ENCODE measurements around the gene PCDHGA5.
"Not testable (repeated sequence)": the region's sequence is repeated elsewhere in the genome, so short reads cannot be mapped to it uniquely, and the experiment has no call there.

PCDHGA5 gene

DNA sequence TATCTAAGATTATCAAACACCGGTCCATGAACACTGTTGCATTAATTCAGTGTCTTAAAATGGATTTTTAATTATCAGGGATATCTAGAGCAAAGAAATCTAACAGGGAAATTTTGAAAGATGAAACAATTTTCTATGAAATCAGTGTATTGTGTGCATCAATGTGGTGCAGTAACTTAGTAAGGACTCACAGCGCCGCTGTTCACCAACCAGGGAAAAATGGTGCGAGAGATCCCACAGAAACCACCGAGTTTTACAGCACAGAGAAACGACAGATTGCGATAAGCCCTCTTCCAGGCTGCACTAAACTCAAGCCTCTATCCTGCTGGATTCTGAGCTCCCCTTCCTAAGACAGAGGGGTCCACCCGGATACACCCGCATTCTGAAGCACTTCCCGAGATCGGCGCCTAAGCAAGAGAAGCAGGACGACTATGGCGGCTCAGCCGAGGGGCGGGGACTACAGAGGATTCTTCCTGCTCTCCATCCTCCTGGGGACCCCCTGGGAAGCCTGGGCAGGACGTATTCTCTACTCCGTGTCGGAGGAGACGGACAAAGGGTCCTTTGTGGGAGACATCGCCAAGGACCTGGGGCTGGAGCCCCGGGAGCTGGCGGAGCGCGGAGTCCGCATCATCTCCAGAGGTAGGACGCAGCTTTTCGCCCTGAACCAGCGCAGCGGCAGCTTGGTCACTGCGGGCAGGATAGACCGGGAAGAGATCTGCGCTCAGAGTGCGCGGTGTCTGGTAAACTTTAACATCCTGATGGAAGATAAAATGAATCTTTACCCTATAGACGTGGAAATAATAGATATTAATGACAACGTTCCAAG is 18.7 kb downstream of the PCDHGA5 start, which contains the start of gene PCDHGA7:
Gene PCDHGA7 (plus strand): TSS at position 274 of the 826 bp plus-strand sequence. CDS start 158 bp downstream, at position 432.
- Histone ChIP-seq H3K27me3 (ENCODE audit: insufficient read depth, poor library complexity, severe bottlenecking) (no peaks in the 10 kb centered on the region), H3K4me3 (replicated peaks; ENCODE audit: insufficient read depth, low read length) (peak within 1 kb of the TSS; percentile 47), H3K27ac (replicated peaks) (no peak within 1 kb of the TSS; the same call in 1 of the 2 replicates)
- peak in 1 of 2 experiments; percentile 32 for DNase-seq (ENCODE audit: low read depth in 1 of 2, low spot score in 1 of 2)
- TF ChIP-seq, protein P1, sequence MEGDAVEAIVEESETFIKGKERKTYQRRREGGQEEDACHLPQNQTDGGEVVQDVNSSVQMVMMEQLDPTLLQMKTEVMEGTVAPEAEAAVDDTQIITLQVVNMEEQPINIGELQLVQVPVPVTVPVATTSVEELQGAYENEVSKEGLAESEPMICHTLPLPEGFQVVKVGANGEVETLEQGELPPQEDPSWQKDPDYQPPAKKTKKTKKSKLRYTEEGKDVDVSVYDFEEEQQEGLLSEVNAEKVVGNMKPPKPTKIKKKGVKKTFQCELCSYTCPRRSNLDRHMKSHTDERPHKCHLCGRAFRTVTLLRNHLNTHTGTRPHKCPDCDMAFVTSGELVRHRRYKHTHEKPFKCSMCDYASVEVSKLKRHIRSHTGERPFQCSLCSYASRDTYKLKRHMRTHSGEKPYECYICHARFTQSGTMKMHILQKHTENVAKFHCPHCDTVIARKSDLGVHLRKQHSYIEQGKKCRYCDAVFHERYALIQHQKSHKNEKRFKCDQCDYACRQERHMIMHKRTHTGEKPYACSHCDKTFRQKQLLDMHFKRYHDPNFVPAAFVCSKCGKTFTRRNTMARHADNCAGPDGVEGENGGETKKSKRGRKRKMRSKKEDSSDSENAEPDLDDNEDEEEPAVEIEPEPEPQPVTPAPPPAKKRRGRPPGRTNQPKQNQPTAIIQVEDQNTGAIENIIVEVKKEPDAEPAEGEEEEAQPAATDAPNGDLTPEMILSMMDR (IDR thresholded peaks at IDR 0.05; ENCODE audit: insufficient read depth, low read length) = peak; percentile 33
- TF ChIP-seq SPI1 (IDR thresholded peaks at IDR 0.05; ENCODE audit: borderline replicate concordance, low read depth) = no peak
- TF ChIP-seq, protein P2, sequence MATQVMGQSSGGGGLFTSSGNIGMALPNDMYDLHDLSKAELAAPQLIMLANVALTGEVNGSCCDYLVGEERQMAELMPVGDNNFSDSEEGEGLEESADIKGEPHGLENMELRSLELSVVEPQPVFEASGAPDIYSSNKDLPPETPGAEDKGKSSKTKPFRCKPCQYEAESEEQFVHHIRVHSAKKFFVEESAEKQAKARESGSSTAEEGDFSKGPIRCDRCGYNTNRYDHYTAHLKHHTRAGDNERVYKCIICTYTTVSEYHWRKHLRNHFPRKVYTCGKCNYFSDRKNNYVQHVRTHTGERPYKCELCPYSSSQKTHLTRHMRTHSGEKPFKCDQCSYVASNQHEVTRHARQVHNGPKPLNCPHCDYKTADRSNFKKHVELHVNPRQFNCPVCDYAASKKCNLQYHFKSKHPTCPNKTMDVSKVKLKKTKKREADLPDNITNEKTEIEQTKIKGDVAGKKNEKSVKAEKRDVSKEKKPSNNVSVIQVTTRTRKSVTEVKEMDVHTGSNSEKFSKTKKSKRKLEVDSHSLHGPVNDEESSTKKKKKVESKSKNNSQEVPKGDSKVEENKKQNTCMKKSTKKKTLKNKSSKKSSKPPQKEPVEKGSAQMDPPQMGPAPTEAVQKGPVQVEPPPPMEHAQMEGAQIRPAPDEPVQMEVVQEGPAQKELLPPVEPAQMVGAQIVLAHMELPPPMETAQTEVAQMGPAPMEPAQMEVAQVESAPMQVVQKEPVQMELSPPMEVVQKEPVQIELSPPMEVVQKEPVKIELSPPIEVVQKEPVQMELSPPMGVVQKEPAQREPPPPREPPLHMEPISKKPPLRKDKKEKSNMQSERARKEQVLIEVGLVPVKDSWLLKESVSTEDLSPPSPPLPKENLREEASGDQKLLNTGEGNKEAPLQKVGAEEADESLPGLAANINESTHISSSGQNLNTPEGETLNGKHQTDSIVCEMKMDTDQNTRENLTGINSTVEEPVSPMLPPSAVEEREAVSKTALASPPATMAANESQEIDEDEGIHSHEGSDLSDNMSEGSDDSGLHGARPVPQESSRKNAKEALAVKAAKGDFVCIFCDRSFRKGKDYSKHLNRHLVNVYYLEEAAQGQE (IDR thresholded peaks at IDR 0.05; ENCODE audit: insufficient replicate concordance, low read depth) = no peak

DNA sequence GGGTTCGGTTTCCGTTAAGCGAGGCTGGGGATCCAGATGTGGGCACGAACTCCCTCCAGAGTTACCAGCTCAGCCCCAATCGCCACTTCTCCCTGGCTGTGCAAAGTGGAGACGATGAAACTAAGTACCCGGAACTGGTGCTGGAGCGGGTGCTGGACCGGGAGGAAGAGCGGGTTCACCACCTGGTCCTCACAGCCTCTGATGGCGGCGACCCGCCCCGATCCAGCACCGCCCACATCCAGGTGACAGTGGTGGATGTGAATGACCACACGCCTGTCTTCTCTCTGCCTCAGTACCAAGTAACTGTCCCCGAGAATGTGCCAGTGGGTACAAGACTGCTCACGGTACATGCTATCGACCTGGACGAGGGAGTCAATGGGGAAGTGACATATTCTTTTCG is 19.4 kb downstream of the PCDHGA5 start:
- Histone ChIP-seq H3K27ac (replicated peaks) (no peak overlapping the region), H3K4me3 (replicated peaks; ENCODE audit: insufficient read depth, low read length) (no peak overlapping the region), H3K27me3 (ENCODE audit: insufficient read depth, poor library complexity, severe bottlenecking) (no peaks in the 10 kb centered on the region)
- TF ChIP-seq SPI1 (IDR thresholded peaks at IDR 0.05; ENCODE audit: borderline replicate concordance, low read depth) = no peak
- DNase-seq (ENCODE audit: low read depth in 1 of 2, low spot score in 1 of 2) = no peak

DNA sequence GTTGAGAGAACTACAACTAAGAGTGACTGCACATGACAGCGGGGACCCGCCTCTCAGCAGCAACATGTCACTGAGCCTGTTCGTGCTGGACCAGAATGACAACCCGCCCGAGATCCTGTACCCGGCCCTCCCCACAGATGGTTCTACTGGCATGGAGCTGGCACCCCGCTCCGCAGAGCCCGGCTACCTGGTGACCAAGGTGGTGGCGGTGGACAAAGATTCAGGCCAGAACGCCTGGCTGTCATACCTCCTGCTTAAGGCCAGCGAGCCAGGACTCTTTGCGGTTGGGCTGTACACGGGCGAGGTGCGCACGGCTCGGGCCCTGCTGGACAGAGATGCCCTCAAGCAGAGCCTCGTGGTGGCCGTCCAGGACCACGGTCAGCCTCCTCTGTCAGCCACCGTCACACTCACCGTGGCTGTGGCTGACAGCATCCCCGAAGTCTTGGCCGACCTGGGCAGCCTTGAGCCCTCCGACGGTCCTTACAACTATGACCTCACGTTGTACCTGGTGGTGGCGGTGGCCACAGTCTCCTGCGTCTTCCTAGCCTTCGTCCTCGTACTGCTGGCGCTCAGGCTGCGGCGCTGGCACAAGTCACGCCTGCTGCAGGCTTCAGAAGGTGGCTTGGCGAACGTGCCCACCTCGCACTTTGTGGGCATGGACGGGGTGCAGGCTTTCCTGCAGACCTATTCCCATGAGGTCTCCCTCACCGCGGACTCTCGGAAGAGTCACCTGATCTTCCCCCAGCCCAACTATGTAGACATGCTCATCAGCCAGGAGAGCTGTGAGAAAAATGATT is 20.7 kb downstream of the PCDHGA5 start:
- no peak for DNase-seq (ENCODE audit: low read depth in 1 of 2, low spot score in 1 of 2)
- TF ChIP-seq POLR2AphosphoS5 (IDR thresholded peaks at IDR 0.05; ENCODE audit: low read depth) (no peak), SPI1 (IDR thresholded peaks at IDR 0.05; ENCODE audit: borderline replicate concordance, low read depth) (no peak), GABPA (IDR thresholded peaks at IDR 0.05; ENCODE audit: low read depth) (no peak)
- TF ChIP-seq, protein P1 (IDR thresholded peaks at IDR 0.05; ENCODE audit: insufficient read depth, low read length) = no peak
- no peaks in the 10 kb centered on the region for H3K27me3 ChIP-seq (ENCODE audit: insufficient read depth, poor library complexity, severe bottlenecking)
- no peak overlapping the region for H3K27ac ChIP-seq (replicated peaks)
- no peak overlapping the region for H3K4me3 ChIP-seq (replicated peaks; ENCODE audit: insufficient read depth, low read length)

DNA sequence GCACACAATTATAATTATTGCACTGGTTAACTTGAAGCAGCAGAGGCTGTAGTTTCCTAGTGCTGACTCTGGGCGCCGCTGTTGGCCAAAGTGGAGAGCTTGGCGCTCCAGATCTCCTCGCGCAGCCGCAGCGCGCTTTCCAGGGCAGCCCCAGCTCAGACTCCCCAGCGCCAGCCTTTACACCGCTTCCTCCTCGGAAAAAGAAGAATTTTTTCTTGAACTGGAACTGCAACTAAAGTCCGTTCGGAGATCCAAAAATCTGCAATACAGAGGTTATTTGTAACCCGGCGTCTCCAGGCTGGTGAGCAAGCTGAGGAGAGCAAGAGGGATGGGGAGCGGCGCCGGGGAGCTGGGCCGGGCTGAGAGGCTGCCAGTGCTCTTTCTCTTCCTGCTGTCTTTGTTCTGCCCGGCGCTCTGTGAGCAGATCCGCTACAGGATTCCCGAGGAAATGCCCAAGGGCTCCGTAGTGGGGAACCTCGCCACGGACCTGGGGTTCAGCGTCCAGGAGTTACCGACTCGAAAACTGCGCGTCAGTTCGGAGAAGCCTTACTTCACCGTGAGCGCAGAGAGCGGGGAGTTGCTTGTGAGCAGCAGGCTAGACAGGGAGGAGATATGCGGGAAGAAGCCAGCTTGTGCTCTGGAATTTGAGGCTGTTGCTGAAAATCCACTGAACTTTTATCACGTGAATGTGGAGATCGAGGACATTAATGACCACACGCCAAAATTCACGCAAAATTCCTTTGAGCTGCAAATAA is 23.8 kb downstream of the PCDHGA5 start, which contains the start of gene PCDHGB4:
Gene PCDHGB4 (plus strand): TSS at position 142 of the 755 bp plus-strand sequence. CDS start 187 bp downstream, at position 329.
- not testable (repeated sequence) for H3K27ac ChIP-seq (replicated peaks); H3K27me3 ChIP-seq (ENCODE audit: insufficient read depth, poor library complexity, severe bottlenecking)
- peak in 1 of 2 experiments; percentile 65 for DNase-seq (ENCODE audit: low read depth in 1 of 2, low spot score in 1 of 2)
- TF ChIP-seq, protein P1 (IDR thresholded peaks at IDR 0.05; ENCODE audit: insufficient read depth, low read length) = peak; percentile 38
- peak within 1 kb of the TSS; percentile 37 for H3K4me3 ChIP-seq (replicated peaks; ENCODE audit: insufficient read depth, low read length)
